ENCODE measurements around the gene GPATCH8. TPM values are rescaled to one million over a fixed set of nuclear protein-coding genes. Genes with fewer than 3 reads are reported as not detected.

The GPATCH8 gene
- total RNA-seq, 1 experiment from 2014 or later, result 22.7 TPM

DNA sequence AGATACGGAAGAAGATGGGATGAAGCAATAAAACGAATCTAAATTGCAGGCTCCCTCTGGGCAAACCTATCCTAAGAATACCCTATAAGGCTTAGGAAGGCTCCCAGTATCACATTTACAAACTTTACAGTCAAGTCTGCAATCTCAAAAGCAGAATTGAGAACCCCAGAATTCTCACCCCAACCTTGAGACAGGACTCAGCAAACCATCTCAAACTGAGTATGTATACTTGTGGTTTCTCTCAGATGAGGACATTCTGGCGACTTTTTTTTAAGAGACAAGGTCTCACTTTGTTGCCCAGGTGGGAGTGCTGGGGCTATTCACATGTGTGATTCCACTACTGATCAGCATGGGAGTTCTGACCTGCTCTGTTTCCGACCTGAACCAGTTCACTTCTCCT is 94.4 kb downstream of the GPATCH8 start:
- ATAC-seq (no peak), DNase-seq (no peak)
- no TSS peak for BruUV-seq (replicated peaks)
- intact Hi-C loops (cut with micrococcal nuclease), result no loop called here
- no peaks in the 10 kb centered on the region for H3K79me2 ChIP-seq (ENCODE audit: low read length)
- H3K27ac ChIP-seq (ENCODE audit: low read length), result no peak overlapping the region
- H3K36me3 ChIP-seq (ENCODE audit: low read depth, low read length), result peaks cover 6% of the 10 kb centered on the region
- no peak for TF ChIP-seq EZH2phosphoT487 (IDR thresholded peaks at IDR 0.05; ENCODE audit: borderline replicate concordance, low read length)
- no peaks in the 10 kb centered on the region for H3K9me2 ChIP-seq (replicated peaks; ENCODE audit: low read length)
- H3K4me2 ChIP-seq (ENCODE audit: low read length), result no peak overlapping the region
- no peak overlapping the region for H2AFZ ChIP-seq (ENCODE audit: low read length)
- no peaks in the 10 kb centered on the region for H3K4me1 ChIP-seq (ENCODE audit: insufficient read depth, low read length)
- H3F3A ChIP-seq (ENCODE audit: low read length, unreplicated experiment), result no peaks in the 10 kb centered on the region
- no peak overlapping the region for H3K4me3 ChIP-seq (ENCODE audit: low read length)
- no peaks in the 10 kb centered on the region for H3K27me3 ChIP-seq (ENCODE audit: low read length)
- CTCF ChIA-PET, result interaction anchor here (1.0 kb wide), 1 partner anchor 115 kb away, joined by 4 read pairs; no protein-coding TSS in a partner anchor
- POLR2A ChIA-PET (ENCODE audit: unreplicated experiment), result no interaction called here
- no peaks in the 10 kb centered on the region for H3K9me3 ChIP-seq (ENCODE audit: low read length)
- H4K20me1 ChIP-seq (ENCODE audit: low read length), result no peaks in the 10 kb centered on the region
- no peak overlapping the region for H3K9ac ChIP-seq (ENCODE audit: low read length)

DNA sequence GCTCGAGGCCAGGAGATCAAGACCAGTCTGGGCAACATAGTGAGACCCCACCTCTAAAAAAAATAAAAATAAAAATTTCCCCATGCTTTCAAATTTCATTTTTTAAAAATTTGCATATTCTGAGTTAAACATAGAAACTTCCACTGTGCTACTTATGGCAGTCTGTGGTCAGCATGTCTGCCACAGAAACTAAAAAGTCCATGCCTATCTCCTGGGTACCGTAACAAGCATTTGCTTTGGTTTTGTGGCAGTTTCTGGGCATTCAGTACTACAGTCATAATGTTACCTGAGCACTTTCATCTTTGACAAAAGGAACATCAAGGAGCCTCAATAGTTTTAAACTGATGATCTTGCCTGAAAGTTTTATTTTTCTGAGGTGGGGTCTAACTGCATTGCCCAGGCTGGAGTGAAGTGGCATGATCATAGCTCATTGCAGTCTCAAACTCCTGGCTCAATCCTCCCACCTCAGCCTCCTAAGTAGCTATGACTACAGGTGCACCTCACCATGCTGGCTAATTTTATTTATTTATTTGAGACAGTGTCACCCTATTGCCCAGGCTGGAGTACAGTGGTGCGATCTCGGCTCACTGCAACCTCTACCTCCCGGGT is 100.5 kb downstream of the GPATCH8 start:
- no peaks in the 10 kb centered on the region for H3K9me2 ChIP-seq (replicated peaks; ENCODE audit: low read length)
- no peaks in the 10 kb centered on the region for H3K4me1 ChIP-seq (ENCODE audit: insufficient read depth, low read length)
- H3K27ac ChIP-seq (ENCODE audit: low read length), result no peak overlapping the region
- DNase-seq, result no peak
- H3K4me3 ChIP-seq (ENCODE audit: low read length), result no peak overlapping the region
- H2AFZ ChIP-seq (ENCODE audit: low read length), result no peak overlapping the region
- ChIA-PET CTCF (interaction anchor here (0.6 kb wide), 2 partner anchors 32 to 435 kb away, joined by 3 to 4 read pairs; no protein-coding TSS in a partner anchor), POLR2A (ENCODE audit: unreplicated experiment) (no interaction called here)
- no peak overlapping the region for H3K4me2 ChIP-seq (ENCODE audit: low read length)
- no peaks in the 10 kb centered on the region for H3K27me3 ChIP-seq (ENCODE audit: low read length)
- H3F3A ChIP-seq (ENCODE audit: low read length, unreplicated experiment), result no peaks in the 10 kb centered on the region
- ATAC-seq, result no peak
- H3K36me3 ChIP-seq (ENCODE audit: low read depth, low read length), result peaks cover 31% of the 10 kb centered on the region
- no TSS peak for BruUV-seq (replicated peaks)
- no peaks in the 10 kb centered on the region for H4K20me1 ChIP-seq (ENCODE audit: low read length)
- no peaks in the 10 kb centered on the region for H3K79me2 ChIP-seq (ENCODE audit: low read length)
- H3K9ac ChIP-seq (ENCODE audit: low read length), result no peak overlapping the region
- TF ChIP-seq EZH2phosphoT487 (IDR thresholded peaks at IDR 0.05; ENCODE audit: borderline replicate concordance, low read length), result no peak
- TF ChIP-seq EZH2 (IDR thresholded peaks at IDR 0.05; ENCODE audit: low read length, unreplicated experiment), result no peak
- TF ChIP-seq, protein P1, sequence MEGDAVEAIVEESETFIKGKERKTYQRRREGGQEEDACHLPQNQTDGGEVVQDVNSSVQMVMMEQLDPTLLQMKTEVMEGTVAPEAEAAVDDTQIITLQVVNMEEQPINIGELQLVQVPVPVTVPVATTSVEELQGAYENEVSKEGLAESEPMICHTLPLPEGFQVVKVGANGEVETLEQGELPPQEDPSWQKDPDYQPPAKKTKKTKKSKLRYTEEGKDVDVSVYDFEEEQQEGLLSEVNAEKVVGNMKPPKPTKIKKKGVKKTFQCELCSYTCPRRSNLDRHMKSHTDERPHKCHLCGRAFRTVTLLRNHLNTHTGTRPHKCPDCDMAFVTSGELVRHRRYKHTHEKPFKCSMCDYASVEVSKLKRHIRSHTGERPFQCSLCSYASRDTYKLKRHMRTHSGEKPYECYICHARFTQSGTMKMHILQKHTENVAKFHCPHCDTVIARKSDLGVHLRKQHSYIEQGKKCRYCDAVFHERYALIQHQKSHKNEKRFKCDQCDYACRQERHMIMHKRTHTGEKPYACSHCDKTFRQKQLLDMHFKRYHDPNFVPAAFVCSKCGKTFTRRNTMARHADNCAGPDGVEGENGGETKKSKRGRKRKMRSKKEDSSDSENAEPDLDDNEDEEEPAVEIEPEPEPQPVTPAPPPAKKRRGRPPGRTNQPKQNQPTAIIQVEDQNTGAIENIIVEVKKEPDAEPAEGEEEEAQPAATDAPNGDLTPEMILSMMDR (conservative IDR thresholded peaks at IDR 0.05; ENCODE audit: low read depth, low read length), result no peak
- intact Hi-C loops (cut with micrococcal nuclease), result loop anchor here (5.0 kb wide), 1 partner anchor 235 kb away; no protein-coding TSS in a partner anchor
- no peaks in the 10 kb centered on the region for H3K9me3 ChIP-seq (ENCODE audit: low read length)

DNA sequence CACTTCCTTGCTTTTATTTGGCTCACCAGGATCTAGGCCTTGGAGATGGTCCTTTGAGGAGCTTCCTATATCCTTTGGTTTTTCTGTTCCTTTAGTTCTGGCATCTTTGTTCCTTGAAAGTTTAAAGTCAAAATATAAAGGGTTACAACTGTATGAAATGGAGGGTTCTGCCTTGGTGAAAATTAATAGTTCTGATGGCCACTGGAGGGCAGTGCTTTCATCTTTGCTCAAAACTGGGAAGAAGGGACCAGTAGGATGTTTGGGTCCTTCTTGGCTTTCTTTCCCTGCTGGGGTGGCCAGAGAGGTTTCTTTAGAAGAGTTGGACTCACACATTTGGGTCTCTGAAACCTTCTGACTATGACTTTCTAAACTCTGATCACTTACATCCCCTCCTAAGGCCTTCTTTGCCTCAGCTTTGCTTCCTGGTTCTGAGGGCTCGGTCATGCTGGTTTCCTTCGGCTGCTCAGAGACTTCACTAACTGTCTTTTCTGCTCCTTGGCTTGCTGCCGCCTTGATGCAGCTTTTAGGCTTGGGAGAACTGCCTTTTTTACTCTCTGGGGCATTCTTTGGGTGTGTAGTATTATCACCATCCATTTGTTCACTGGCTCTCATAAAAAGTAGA is 102.9 kb downstream of the GPATCH8 start:
- no TSS peak for BruUV-seq (replicated peaks)
- TF ChIP-seq, protein P1 (conservative IDR thresholded peaks at IDR 0.05; ENCODE audit: low read depth, low read length), result peak; percentile 88
- TF ChIP-seq EZH2phosphoT487 (IDR thresholded peaks at IDR 0.05; ENCODE audit: borderline replicate concordance, low read length), result no peak
- no peaks in the 10 kb centered on the region for H3K4me1 ChIP-seq (ENCODE audit: insufficient read depth, low read length)
- H3K4me2 ChIP-seq (ENCODE audit: low read length), result no peak overlapping the region
- H3K9ac ChIP-seq (ENCODE audit: low read length), result no peak overlapping the region
- ChIA-PET POLR2A (ENCODE audit: unreplicated experiment) (no interaction called here), CTCF (no interaction called here)
- no peak overlapping the region for H3K27ac ChIP-seq (ENCODE audit: low read length)
- peak; percentile 53 for DNase-seq
- H4K20me1 ChIP-seq (ENCODE audit: low read length), result no peaks in the 10 kb centered on the region
- H3K79me2 ChIP-seq (ENCODE audit: low read length), result no peaks in the 10 kb centered on the region
- no peaks in the 10 kb centered on the region for H3K27me3 ChIP-seq (ENCODE audit: low read length)
- H2AFZ ChIP-seq (ENCODE audit: low read length), result no peak overlapping the region
- no peaks in the 10 kb centered on the region for H3K9me2 ChIP-seq (replicated peaks; ENCODE audit: low read length)
- H3K4me3 ChIP-seq (ENCODE audit: low read length), result no peak overlapping the region
- ATAC-seq, result peak; percentile 77
- H3F3A ChIP-seq (ENCODE audit: low read length, unreplicated experiment), result no peaks in the 10 kb centered on the region
- intact Hi-C loops (cut with micrococcal nuclease), result loop anchor here (1.0 to 5.0 kb wide), 2 partner anchors 123 to 237 kb away; no protein-coding TSS in a partner anchor
- H3K9me3 ChIP-seq (ENCODE audit: low read length), result no peaks in the 10 kb centered on the region
- peaks cover 33% of the 10 kb centered on the region for H3K36me3 ChIP-seq (ENCODE audit: low read depth, low read length)

Data from PC-3 (cell line).